PC-9 (cell line): Measurements from ENCODE around the gene LCOR.

Experiments
- EZH2 ChIP-seq: fragments of 200-600 bp; sonication (generic); IDR thresholded peaks from 2 replicates; pipeline ENCODE4 v1.8.0; 2017; ENCODE audit warnings: antibody characterized with exemption, low read depth
- TF ChIP-seq, protein P1 (sequence below): fragments of 200-600 bp; sonication (generic); conservative IDR thresholded peaks from 2 replicates; pipeline ENCODE4 v1.6.1; 2017; ENCODE audit warnings: mixed run types, antibody characterized with exemption, mild to moderate bottlenecking, moderate library complexity

DNA sequence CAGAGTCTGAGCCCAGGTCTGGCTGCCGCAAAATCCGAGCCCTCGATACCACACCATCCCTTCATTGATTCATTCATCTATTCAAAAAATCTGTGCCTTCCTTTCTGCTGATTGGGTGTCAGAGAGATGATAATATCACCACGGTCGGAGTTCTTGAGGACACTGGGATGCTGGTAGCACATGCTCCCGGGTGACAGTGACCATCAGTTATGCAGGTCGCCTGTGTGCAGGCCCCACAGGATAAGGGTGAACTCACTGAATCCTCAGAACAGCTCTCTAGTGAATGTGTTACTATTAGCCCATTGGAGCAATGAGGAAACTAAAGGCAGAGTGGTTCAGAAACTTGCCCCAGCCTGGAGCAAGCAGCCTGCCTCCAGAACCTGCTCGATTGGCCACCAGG, 208.6 kb downstream of the LCOR start:
- TF ChIP-seq, protein P1, sequence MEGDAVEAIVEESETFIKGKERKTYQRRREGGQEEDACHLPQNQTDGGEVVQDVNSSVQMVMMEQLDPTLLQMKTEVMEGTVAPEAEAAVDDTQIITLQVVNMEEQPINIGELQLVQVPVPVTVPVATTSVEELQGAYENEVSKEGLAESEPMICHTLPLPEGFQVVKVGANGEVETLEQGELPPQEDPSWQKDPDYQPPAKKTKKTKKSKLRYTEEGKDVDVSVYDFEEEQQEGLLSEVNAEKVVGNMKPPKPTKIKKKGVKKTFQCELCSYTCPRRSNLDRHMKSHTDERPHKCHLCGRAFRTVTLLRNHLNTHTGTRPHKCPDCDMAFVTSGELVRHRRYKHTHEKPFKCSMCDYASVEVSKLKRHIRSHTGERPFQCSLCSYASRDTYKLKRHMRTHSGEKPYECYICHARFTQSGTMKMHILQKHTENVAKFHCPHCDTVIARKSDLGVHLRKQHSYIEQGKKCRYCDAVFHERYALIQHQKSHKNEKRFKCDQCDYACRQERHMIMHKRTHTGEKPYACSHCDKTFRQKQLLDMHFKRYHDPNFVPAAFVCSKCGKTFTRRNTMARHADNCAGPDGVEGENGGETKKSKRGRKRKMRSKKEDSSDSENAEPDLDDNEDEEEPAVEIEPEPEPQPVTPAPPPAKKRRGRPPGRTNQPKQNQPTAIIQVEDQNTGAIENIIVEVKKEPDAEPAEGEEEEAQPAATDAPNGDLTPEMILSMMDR = no peak
- TF ChIP-seq EZH2 = no peak
